RWPE2 (cell line): ENCODE results near the gene PHOSPHO1.

Experiments used
- ATAC-seq: fragments of 200-7000 bp; cut with Tn5 transposase; 3 replicates; pipeline ENCODE4 v1.9.1; 2021; ENCODE audit warnings: low read depth
- DNase-seq: peaks from one replicate; pipeline ENCODE4 v3.0.0-alpha.2; 2020; ENCODE audit warnings: low spot score
- H3K27ac ChIP-seq: fragments of 450-650 bp; 2 replicates; pipeline ENCODE4 v1.5.1; 2017; ENCODE audit warnings: mild to moderate bottlenecking; ENCODE audit not compliant: poor library complexity, severe bottlenecking
- H3K27me3 ChIP-seq: fragments of 250-450 bp; sonication (Bioruptor Pico); 2 replicates; pipeline ENCODE4 v1.5.1; 2021; ENCODE audit warnings: mild to moderate bottlenecking, moderate library complexity; ENCODE audit not compliant: insufficient read depth, poor library complexity, severe bottlenecking
- H3K36me3 ChIP-seq: fragments of 250-450 bp; sonication (Bioruptor Pico); 2 replicates; pipeline ENCODE4 v1.5.1; 2020; ENCODE audit warnings: low read depth, mild to moderate bottlenecking, moderate library complexity
- H3K4me1 ChIP-seq: fragments of 250-450 bp; sonication (Bioruptor Pico); 2 replicates; pipeline ENCODE4 v1.5.1; 2021; ENCODE audit warnings: mild to moderate bottlenecking, moderate library complexity; ENCODE audit not compliant: insufficient read depth, poor library complexity, severe bottlenecking
- H3K4me3 ChIP-seq: fragments of 250-450 bp; sonication (Bioruptor Pico); 2 replicates; pipeline ENCODE4 v1.5.1; 2021; ENCODE audit warnings: mild to moderate bottlenecking, moderate library complexity; ENCODE audit not compliant: severe bottlenecking
- H3K9me3 ChIP-seq: fragments of 250-450 bp; sonication (Bioruptor Pico); 2 replicates; pipeline ENCODE4 v1.5.1; 2021; ENCODE audit warnings: mild to moderate bottlenecking, moderate library complexity; ENCODE audit not compliant: severe bottlenecking
- CTCF ChIP-seq: fragments of 450-650 bp; IDR thresholded peaks from one replicate; pipeline ENCODE4 v1.5.1; 2017; ENCODE audit warnings: mild to moderate bottlenecking, moderate library complexity; ENCODE audit not compliant: poor library complexity, severe bottlenecking

The PHOSPHO1 gene

GRCh38 chr17:49198211-49198610 lies 32.4 kb downstream of the PHOSPHO1 start:
- Histone ChIP-seq H3K36me3 (no peaks in the 10 kb centered on the region), H3K27me3 (no peaks in the 10 kb centered on the region), H3K9me3 (no peaks in the 10 kb centered on the region), H3K4me1 (no peaks in the 10 kb centered on the region), H3K27ac (no peak overlapping the region), H3K4me3 (no peak overlapping the region)
- no peak for ATAC-seq
- no peak for TF ChIP-seq CTCF
- no peak for DNase-seq

GRCh38 chr17:49197346-49197998 lies 33.1 kb downstream of the PHOSPHO1 start:
- Histone ChIP-seq H3K27me3 (no peaks in the 10 kb centered on the region), H3K4me1 (no peaks in the 10 kb centered on the region), H3K36me3 (no peaks in the 10 kb centered on the region), H3K27ac (no peak overlapping the region), H3K4me3 (no peak overlapping the region), H3K9me3 (no peaks in the 10 kb centered on the region)
- TF ChIP-seq CTCF = no peak
- no peak for ATAC-seq
- no peak for DNase-seq

GRCh38 chr17:49196520-49196919 lies 34.1 kb downstream of the PHOSPHO1 start:
- Histone ChIP-seq H3K4me1 (no peaks in the 10 kb centered on the region), H3K9me3 (no peaks in the 10 kb centered on the region), H3K4me3 (no peak overlapping the region), H3K27me3 (no peaks in the 10 kb centered on the region), H3K36me3 (no peaks in the 10 kb centered on the region), H3K27ac (no peak overlapping the region)
- DNase-seq (no peak), ATAC-seq (no peak)
- no peak for TF ChIP-seq CTCF

- no peaks in the 10 kb centered on the region for H3K4me1 ChIP-seq
- no peaks in the 10 kb centered on the region for H3K27me3 ChIP-seq
- ATAC-seq (no peak), DNase-seq (no peak)
- no peak for TF ChIP-seq CTCF
- no peak overlapping the region for H3K27ac ChIP-seq
- no peaks in the 10 kb centered on the region for H3K36me3 ChIP-seq
- H3K9me3 ChIP-seq = no peaks in the 10 kb centered on the region
- no peak overlapping the region for H3K4me3 ChIP-seq
These were observed 34.8 kb downstream of the PHOSPHO1 start for GRCh38 chr17:49195751-49196150.

GRCh38 chr17:49194297-49194607 lies 36.3 kb downstream of the PHOSPHO1 start:
- Histone ChIP-seq H3K4me1 (no peaks in the 10 kb centered on the region), H3K27ac (no peak overlapping the region), H3K27me3 (no peaks in the 10 kb centered on the region), H3K9me3 (no peaks in the 10 kb centered on the region), H3K36me3 (no peaks in the 10 kb centered on the region), H3K4me3 (no peak overlapping the region)
- no peak for TF ChIP-seq CTCF
- DNase-seq = no peak
- no peak for ATAC-seq
